Erythroblast (primary cell): ENCODE results near the gene SHANK2.

Source experiments
- GATA1 ChIP-seq: IDR thresholded peaks from 2 replicates; pipeline ENCODE4 v1.6.1; 2011; ENCODE audit warnings: low read depth, mild to moderate bottlenecking, control low read depth, low read length, moderate library complexity
- POLR2A ChIP-seq: IDR thresholded peaks from 2 replicates; pipeline ENCODE4 v1.6.1; 2011; ENCODE audit warnings: mild to moderate bottlenecking, low read length

- TF ChIP-seq POLR2A (no peak), GATA1 (no peak)
Measured at GRCh38 chr11:71250523-71251150, 1.7 kb downstream of the SHANK2 start.
